HG03558 (cell line): ENCODE results near the gene PCDHGA7.
A peak's percentile ranks its signal among the peaks of the same experiment; 100 is the strongest.
"Not testable (repeated sequence)": the region's sequence is repeated elsewhere in the genome, so short reads cannot be mapped to it uniquely, and the experiment has no call there.

Experiments
- ATAC-seq: cut with Tn5 transposase; IDR thresholded peaks from one replicate; pipeline ENCODE4 v1.9.1; 2021; ENCODE audit warnings: moderate number of reproducible peaks; ENCODE audit not compliant: unreplicated experiment; ENCODE audit errors: extremely low read depth

The PCDHGA7 gene

GRCh38 chr5:141422742-141423291, 40.3 kb downstream of the PCDHGA7 start:
- no peak for ATAC-seq

GRCh38 chr5:141427783-141428426, 45.4 kb downstream of the PCDHGA7 start:
- no peak for ATAC-seq

DNA sequence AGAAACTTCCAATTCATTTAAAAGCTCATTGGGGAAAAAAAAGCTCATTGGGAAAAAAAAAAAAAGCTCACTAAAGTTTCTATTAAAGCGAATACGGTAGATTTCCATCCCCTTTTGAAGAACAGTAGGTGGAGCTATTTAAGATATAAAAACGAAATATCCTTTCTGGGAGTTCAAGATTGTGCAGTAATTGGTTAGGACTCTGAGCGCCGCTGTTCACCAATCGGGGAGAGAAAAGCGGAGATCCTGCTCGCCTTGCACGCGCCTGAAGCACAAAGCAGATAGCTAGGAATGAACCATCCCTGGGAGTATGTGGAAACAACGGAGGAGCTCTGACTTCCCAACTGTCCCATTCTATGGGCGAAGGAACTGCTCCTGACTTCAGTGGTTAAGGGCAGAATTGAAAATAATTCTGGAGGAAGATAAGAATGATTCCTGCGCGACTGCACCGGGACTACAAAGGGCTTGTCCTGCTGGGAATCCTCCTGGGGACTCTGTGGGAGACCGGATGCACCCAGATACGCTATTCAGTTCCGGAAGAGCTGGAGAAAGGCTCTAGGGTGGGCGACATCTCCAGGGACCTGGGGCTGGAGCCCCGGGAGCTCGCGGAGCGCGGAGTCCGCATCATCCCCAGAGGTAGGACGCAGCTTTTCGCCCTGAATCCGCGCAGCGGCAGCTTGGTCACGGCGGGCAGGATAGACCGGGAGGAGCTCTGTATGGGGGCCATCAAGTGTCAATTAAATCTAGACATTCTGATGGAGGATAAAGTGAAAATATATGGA, 48.0 kb downstream of the PCDHGA7 start, which contains the start of gene PCDHGA12:
Gene PCDHGA12, plus strand, starts transcription at position 176 of the 782 bp plus-strand sequence. Its CDS starts 253 bp downstream, at position 429.
- ATAC-seq: peak; percentile 82

DNA sequence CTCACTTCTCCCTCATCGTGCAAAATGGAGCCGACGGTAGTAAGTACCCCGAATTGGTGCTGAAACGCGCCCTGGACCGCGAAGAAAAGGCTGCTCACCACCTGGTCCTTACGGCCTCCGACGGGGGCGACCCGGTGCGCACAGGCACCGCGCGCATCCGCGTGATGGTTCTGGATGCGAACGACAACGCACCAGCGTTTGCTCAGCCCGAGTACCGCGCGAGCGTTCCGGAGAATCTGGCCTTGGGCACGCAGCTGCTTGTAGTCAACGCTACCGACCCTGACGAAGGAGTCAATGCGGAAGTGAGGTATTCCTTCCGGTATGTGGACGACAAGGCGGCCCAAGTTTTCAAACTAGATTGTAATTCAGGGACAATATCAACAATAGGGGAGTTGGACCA, 48.7 kb downstream of the PCDHGA7 start:
- no peak for ATAC-seq

DNA sequence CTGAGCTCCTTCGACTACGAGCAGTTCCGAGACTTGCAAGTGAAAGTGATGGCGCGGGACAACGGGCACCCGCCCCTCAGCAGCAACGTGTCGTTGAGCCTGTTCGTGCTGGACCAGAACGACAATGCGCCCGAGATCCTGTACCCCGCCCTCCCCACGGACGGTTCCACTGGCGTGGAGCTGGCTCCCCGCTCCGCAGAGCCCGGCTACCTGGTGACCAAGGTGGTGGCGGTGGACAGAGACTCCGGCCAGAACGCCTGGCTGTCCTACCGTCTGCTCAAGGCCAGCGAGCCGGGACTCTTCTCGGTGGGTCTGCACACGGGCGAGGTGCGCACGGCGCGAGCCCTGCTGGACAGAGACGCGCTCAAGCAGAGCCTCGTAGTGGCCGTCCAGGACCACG, 49.8 kb downstream of the PCDHGA7 start:
- not testable (repeated sequence) for ATAC-seq

- ATAC-seq: not testable (repeated sequence)
These were observed 50.2 kb downstream of the PCDHGA7 start for GRCh38 chr5:141432726-141433125.

DNA sequence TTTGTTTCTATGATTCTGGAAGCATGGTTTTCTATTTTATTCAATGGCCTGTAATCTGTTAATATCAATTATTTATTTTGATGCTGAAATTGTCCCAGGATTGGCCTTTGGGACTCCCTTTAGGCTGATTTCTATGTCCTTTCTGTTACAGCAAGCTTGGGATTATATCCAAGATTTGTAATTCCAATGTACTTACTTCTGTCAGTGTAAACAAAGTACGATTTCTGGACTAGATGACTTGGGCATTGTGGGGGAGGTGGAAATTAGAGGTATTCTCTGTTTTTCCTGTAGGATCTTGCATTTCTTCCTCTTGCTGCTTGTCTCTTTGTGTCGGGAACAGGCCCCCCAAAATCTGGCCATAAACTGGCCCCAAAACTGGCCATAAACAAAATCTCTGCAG, 51.5 kb downstream of the PCDHGA7 start:
- no peak for ATAC-seq
